K562 (cell line): ENCODE data around the gene OOSP1. TPM values are rescaled to one million over a fixed set of nuclear protein-coding genes. Genes with fewer than 3 reads are reported as not detected.

Source experiments
- ASH1L ChIP-seq: fragments of 450-650 bp; IDR thresholded peaks from 2 replicates; pipeline ENCODE4 v1.6.1; 2018; ENCODE audit warnings: borderline replicate concordance, mild to moderate bottlenecking, low read depth; ENCODE audit not compliant: partially characterized antibody
- ELF4 ChIP-seq: fragments of 450-650 bp; formaldehyde crosslinking; IDR thresholded peaks from 2 replicates; pipeline ENCODE4 v1.4.0; 2022; ENCODE audit warnings: missing genetic modification characterization
- HLTF ChIP-seq: fragments of 450-650 bp; IDR thresholded peaks from 2 replicates; pipeline ENCODE4 v1.6.1; 2016
- KDM2B ChIP-seq: fragments of 250-450 bp; sonication (Bioruptor Pico); IDR thresholded peaks from 2 replicates; pipeline ENCODE4 v1.8.0; 2021; ENCODE audit warnings: mild to moderate bottlenecking, moderate library complexity
- RFX1 ChIP-seq: fragments of 450-650 bp; IDR thresholded peaks from 2 replicates; pipeline ENCODE4 v1.6.1; 2016; ENCODE audit warnings: mild to moderate bottlenecking, moderate library complexity
- SMARCA4 ChIP-seq: fragments of 450-650 bp; IDR thresholded peaks from 2 replicates; pipeline ENCODE4 v1.6.1; 2016
- TAF9B ChIP-seq: fragments of 450-650 bp; IDR thresholded peaks from 2 replicates; pipeline ENCODE4 v1.6.1; 2018; ENCODE audit warnings: mild to moderate bottlenecking; ENCODE audit not compliant: partially characterized antibody
- TAL1 ChIP-seq: fragments of 450-650 bp; IDR thresholded peaks from 2 replicates; pipeline ENCODE4 v1.6.1; 2016; ENCODE audit warnings: mild to moderate bottlenecking
- TEAD1 ChIP-seq, 2 experiments: fragments of 450-650 bp in 1 of 2; sonication (generic) in 1 of 2; formaldehyde crosslinking; IDR thresholded peaks; 2 replicates each; pipeline versions ENCODE4 v1.4.0 to v1.8.0; 2020 to 2022; ENCODE audit warnings: mild to moderate bottlenecking in 2 of 2, missing genetic modification reagents in 1 of 2
- ZNF134 ChIP-seq: fragments of 250-450 bp; sonication (Bioruptor Pico); conservative IDR thresholded peaks from 2 replicates; pipeline ENCODE4 v1.4.0; 2020
- ZNF408 ChIP-seq: fragments of 250-450 bp; sonication (Bioruptor Pico); IDR thresholded peaks from 2 replicates; pipeline ENCODE4 v1.4.0; 2020; ENCODE audit warnings: low read depth, mild to moderate bottlenecking, moderate library complexity
- polyA plus RNA-seq, 8 experiments: library from polyadenylated mRNA; depleted of rRNA in 4 of 8; stranded (reverse) in 5 of 8; unstranded in 3 of 8; fragments of >200 nt; fragmentation: Nextera tagmentation in 2 of 8; fragmentation: Illumina TruSeq in 1 of 8; extraction: Ambion mirVana in 2 of 8; extraction: Trizol in 1 of 8; gene quantifications; 2 replicates each; pipeline versions ENCODE4 v1.2.1 to v1.2.3, GENCODE V29; 2011 to 2014; ENCODE audit warnings: inconsistent platforms in 1 of 8, missing spikeins in 1 of 8
- total RNA-seq, 7 experiments: library from RNA; depleted of rRNA in 6 of 7; stranded (reverse); fragments of >200 nt in 6 of 7; fragmentation: Illumina TruSeq in 2 of 7; extraction: Trizol in 2 of 7; gene quantifications; 2 replicates each; pipeline versions ENCODE4 v1.2.1 to v1.2.3, GENCODE V29; 2011 to 2021; ENCODE audit warnings: low replicate concordance in 1 of 7
- TF ChIP-seq, protein P1 (sequence below): fragments of 250-450 bp; sonication (Bioruptor Pico); IDR thresholded peaks from 2 replicates; pipeline ENCODE4 v1.8.0; 2021; ENCODE audit warnings: mild to moderate bottlenecking, moderate library complexity
- TF ChIP-seq, protein P2 (sequence below): fragments of 450-650 bp; IDR thresholded peaks from 2 replicates; pipeline ENCODE4 v1.6.1; 2016; ENCODE audit warnings: mild to moderate bottlenecking, moderate library complexity

The OOSP1 gene
- total and polyA plus RNA-seq, 9 of the 15 experiments (the other 6 are each of a cell fraction or from before 2014, with no cell fraction given): 0.14 to 3.0 (median 0.61) TPM

DNA sequence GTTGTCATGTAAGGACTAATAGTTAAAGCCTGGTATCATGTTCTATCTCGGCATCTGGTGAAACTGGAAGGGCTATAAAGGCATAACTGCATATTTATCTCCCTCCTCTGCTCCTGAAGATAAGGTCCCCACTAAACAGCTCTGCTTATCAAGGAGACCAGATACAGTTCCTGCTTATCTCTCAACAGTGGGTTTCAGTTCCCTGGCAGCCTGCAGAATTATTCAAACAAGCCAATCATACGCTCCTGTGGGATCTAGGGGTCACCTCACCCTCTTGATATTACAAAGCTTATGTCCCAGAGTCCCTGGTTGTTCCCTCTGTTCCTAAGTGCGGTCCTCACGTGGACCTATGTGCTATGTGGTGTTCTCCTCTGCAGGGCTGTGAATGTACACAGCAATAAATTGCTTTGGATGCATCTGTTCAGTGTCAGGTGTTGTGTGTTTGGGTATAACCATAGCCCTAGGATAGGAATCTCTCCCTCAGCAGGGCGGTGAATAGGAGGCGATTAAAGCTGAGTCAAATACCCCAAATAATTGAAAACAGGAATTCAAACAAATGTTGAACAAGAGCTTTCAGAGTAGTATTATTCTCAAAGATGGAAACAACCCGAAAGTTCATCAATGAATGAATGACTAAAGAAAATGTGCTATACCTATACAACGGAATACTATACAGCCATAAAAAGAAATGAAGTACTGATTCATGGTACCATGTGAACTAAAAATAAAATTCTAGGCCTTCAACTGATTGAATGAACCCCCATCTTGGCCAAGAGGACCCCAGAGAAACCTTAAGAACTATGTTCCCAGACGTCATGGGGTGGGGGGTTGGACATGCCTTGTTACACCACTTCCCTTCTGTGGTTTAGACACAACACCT lies 22.5 kb downstream of the OOSP1 start (continued):
- TF ChIP-seq HLTF (peak; percentile 95), RFX1 (peak; percentile 26; the same call in 1 of the 2 replicates), KDM2B (CRISPR knock-in tag) (no peak), ZNF408 (CRISPR knock-in tag) (no peak), TAL1 (peak; percentile 100), ELF4 (peak; percentile 65; the same call in 1 of the 2 replicates), TAF9B (peak; percentile 43), TEAD1 (CRISPR knock-in tag; IDR thresholded peaks at IDR 0.05) (peak; percentile 48 to 97; a peak in 2 of 4 replicates), ASH1L (peak; percentile 10), SMARCA4 (peak; percentile 99), ZNF134 (CRISPR knock-in tag) (0 out of 2 replicates have a peak, but pooled peaks have one; percentile 51)
- TF ChIP-seq, protein P1, sequence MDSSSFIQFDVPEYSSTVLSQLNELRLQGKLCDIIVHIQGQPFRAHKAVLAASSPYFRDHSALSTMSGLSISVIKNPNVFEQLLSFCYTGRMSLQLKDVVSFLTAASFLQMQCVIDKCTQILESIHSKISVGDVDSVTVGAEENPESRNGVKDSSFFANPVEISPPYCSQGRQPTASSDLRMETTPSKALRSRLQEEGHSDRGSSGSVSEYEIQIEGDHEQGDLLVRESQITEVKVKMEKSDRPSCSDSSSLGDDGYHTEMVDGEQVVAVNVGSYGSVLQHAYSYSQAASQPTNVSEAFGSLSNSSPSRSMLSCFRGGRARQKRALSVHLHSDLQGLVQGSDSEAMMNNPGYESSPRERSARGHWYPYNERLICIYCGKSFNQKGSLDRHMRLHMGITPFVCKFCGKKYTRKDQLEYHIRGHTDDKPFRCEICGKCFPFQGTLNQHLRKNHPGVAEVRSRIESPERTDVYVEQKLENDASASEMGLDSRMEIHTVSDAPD: peak; percentile 79
- TF ChIP-seq, protein P2, sequence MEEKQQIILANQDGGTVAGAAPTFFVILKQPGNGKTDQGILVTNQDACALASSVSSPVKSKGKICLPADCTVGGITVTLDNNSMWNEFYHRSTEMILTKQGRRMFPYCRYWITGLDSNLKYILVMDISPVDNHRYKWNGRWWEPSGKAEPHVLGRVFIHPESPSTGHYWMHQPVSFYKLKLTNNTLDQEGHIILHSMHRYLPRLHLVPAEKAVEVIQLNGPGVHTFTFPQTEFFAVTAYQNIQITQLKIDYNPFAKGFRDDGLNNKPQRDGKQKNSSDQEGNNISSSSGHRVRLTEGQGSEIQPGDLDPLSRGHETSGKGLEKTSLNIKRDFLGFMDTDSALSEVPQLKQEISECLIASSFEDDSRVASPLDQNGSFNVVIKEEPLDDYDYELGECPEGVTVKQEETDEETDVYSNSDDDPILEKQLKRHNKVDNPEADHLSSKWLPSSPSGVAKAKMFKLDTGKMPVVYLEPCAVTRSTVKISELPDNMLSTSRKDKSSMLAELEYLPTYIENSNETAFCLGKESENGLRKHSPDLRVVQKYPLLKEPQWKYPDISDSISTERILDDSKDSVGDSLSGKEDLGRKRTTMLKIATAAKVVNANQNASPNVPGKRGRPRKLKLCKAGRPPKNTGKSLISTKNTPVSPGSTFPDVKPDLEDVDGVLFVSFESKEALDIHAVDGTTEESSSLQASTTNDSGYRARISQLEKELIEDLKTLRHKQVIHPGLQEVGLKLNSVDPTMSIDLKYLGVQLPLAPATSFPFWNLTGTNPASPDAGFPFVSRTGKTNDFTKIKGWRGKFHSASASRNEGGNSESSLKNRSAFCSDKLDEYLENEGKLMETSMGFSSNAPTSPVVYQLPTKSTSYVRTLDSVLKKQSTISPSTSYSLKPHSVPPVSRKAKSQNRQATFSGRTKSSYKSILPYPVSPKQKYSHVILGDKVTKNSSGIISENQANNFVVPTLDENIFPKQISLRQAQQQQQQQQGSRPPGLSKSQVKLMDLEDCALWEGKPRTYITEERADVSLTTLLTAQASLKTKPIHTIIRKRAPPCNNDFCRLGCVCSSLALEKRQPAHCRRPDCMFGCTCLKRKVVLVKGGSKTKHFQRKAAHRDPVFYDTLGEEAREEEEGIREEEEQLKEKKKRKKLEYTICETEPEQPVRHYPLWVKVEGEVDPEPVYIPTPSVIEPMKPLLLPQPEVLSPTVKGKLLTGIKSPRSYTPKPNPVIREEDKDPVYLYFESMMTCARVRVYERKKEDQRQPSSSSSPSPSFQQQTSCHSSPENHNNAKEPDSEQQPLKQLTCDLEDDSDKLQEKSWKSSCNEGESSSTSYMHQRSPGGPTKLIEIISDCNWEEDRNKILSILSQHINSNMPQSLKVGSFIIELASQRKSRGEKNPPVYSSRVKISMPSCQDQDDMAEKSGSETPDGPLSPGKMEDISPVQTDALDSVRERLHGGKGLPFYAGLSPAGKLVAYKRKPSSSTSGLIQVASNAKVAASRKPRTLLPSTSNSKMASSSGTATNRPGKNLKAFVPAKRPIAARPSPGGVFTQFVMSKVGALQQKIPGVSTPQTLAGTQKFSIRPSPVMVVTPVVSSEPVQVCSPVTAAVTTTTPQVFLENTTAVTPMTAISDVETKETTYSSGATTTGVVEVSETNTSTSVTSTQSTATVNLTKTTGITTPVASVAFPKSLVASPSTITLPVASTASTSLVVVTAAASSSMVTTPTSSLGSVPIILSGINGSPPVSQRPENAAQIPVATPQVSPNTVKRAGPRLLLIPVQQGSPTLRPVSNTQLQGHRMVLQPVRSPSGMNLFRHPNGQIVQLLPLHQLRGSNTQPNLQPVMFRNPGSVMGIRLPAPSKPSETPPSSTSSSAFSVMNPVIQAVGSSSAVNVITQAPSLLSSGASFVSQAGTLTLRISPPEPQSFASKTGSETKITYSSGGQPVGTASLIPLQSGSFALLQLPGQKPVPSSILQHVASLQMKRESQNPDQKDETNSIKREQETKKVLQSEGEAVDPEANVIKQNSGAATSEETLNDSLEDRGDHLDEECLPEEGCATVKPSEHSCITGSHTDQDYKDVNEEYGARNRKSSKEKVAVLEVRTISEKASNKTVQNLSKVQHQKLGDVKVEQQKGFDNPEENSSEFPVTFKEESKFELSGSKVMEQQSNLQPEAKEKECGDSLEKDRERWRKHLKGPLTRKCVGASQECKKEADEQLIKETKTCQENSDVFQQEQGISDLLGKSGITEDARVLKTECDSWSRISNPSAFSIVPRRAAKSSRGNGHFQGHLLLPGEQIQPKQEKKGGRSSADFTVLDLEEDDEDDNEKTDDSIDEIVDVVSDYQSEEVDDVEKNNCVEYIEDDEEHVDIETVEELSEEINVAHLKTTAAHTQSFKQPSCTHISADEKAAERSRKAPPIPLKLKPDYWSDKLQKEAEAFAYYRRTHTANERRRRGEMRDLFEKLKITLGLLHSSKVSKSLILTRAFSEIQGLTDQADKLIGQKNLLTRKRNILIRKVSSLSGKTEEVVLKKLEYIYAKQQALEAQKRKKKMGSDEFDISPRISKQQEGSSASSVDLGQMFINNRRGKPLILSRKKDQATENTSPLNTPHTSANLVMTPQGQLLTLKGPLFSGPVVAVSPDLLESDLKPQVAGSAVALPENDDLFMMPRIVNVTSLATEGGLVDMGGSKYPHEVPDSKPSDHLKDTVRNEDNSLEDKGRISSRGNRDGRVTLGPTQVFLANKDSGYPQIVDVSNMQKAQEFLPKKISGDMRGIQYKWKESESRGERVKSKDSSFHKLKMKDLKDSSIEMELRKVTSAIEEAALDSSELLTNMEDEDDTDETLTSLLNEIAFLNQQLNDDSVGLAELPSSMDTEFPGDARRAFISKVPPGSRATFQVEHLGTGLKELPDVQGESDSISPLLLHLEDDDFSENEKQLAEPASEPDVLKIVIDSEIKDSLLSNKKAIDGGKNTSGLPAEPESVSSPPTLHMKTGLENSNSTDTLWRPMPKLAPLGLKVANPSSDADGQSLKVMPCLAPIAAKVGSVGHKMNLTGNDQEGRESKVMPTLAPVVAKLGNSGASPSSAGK: peak; percentile 35; the same call in 1 of the 2 replicates
